Mesothelial cell of epicardium (in vitro differentiated cells): ENCODE measurements around the gene CLEC4C. TPM values are rescaled to one million over a fixed set of nuclear protein-coding genes. Genes with fewer than 3 reads are reported as not detected.
A peak's percentile ranks its signal among the peaks of the same experiment; 100 is the strongest.
"Not testable (repeated sequence)": the region's sequence is repeated elsewhere in the genome, so short reads cannot be mapped to it uniquely, and the experiment has no call there.

Experiments
- DNase-seq, 2 experiments: peaks; one replicate each; pipeline ENCODE4 v3.0.0; 2021; ENCODE audit warnings: low spot score in 2 of 2; ENCODE audit not compliant: unreplicated experiment in 2 of 2
- H3K27ac Mint-ChIP-seq: 2 replicates; pipeline ENCODE4 v1.8.0; 2021; ENCODE audit warnings: mixed read lengths
- H3K27me3 Mint-ChIP-seq: 2 replicates; pipeline ENCODE4 v1.8.0; 2021; ENCODE audit warnings: low read depth, mixed read lengths
- H3K36me3 Mint-ChIP-seq: 2 replicates; pipeline ENCODE4 v1.8.0; 2021; ENCODE audit warnings: mixed read lengths
- H3K4me1 Mint-ChIP-seq: 2 replicates; pipeline ENCODE4 v1.8.0; 2021; ENCODE audit warnings: mixed read lengths
- H3K4me3 Mint-ChIP-seq: 2 replicates; pipeline ENCODE4 v1.8.0; 2021; ENCODE audit warnings: mild to moderate bottlenecking, moderate library complexity, mixed read lengths
- H3K9me3 Mint-ChIP-seq: 2 replicates; pipeline ENCODE4 v1.8.0; 2021; ENCODE audit warnings: mixed read lengths
- CTCF ChIP-seq: fragments of 200-600 bp; sonication (generic); IDR thresholded peaks from one replicate; pipeline ENCODE4 v1.5.0; 2021; ENCODE audit warnings: antibody characterized with exemption; ENCODE audit not compliant: unreplicated experiment
- total RNA-seq: library from RNA; stranded (reverse); gene quantifications from 3 replicates; pipeline ENCODE4 v1.2.1, GENCODE V29; 2021

The CLEC4C gene
- total RNA-seq, 1 donor from 2014 or later, result not detected

GRCh38 chr12:7751394-7751793 is 4.2 kb upstream of the CLEC4C start:
- TF ChIP-seq CTCF, result no peak
- Mint-ChIP-seq H3K4me3 (no peak overlapping the region), H3K36me3 (no peaks in the 10 kb centered on the region), H3K27ac (no peak overlapping the region), H3K4me1 (no peaks in the 10 kb centered on the region), H3K9me3 (peaks cover 4% of the 10 kb centered on the region), H3K27me3 (no peaks in the 10 kb centered on the region)
- no peak for DNase-seq

GRCh38 chr12:7750350-7750749 is 3.2 kb upstream of the CLEC4C start:
- H3K27ac Mint-ChIP-seq, result no peak overlapping the region
- H3K27me3 Mint-ChIP-seq, result no peaks in the 10 kb centered on the region
- no peak for DNase-seq
- peaks cover 4% of the 10 kb centered on the region for H3K9me3 Mint-ChIP-seq
- TF ChIP-seq CTCF, result no peak
- H3K4me3 Mint-ChIP-seq, result no peak overlapping the region
- H3K4me1 Mint-ChIP-seq, result no peaks in the 10 kb centered on the region
- H3K36me3 Mint-ChIP-seq, result no peaks in the 10 kb centered on the region

GRCh38 chr12:7749442-7749841 is 2.3 kb upstream of the CLEC4C start:
- no peak for DNase-seq
- Mint-ChIP-seq H3K9me3 (peaks cover 4% of the 10 kb centered on the region), H3K27ac (no peak overlapping the region), H3K4me3 (no peak overlapping the region), H3K27me3 (no peaks in the 10 kb centered on the region), H3K36me3 (no peaks in the 10 kb centered on the region), H3K4me1 (no peaks in the 10 kb centered on the region)
- TF ChIP-seq CTCF, result no peak

GRCh38 chr12:7748852-7749251 is 1.7 kb upstream of the CLEC4C start:
- DNase-seq, result no peak
- TF ChIP-seq CTCF, result no peak
- H3K9me3 Mint-ChIP-seq, result peaks cover 7% of the 10 kb centered on the region
- H3K4me3 Mint-ChIP-seq, result no peak overlapping the region
- no peaks in the 10 kb centered on the region for H3K4me1 Mint-ChIP-seq
- no peak overlapping the region for H3K27ac Mint-ChIP-seq
- H3K27me3 Mint-ChIP-seq, result no peaks in the 10 kb centered on the region
- H3K36me3 Mint-ChIP-seq, result no peaks in the 10 kb centered on the region

- Mint-ChIP-seq H3K4me1 (peaks cover 35% of the 10 kb centered on the region), H3K4me3 (no peak overlapping the region), H3K27ac (no peak overlapping the region), H3K36me3 (no peaks in the 10 kb centered on the region), H3K9me3 (no peaks in the 10 kb centered on the region), H3K27me3 (no peaks in the 10 kb centered on the region)
- no peak for TF ChIP-seq CTCF
- DNase-seq, result no peak
Observed at GRCh38 chr12:7732993-7733392, 14.2 kb downstream of the CLEC4C start.

GRCh38 chr12:7731486-7731885 is 15.7 kb downstream of the CLEC4C start:
- H3K36me3 Mint-ChIP-seq, result no peaks in the 10 kb centered on the region
- peaks cover 3% of the 10 kb centered on the region for H3K9me3 Mint-ChIP-seq
- H3K4me3 Mint-ChIP-seq, result peak overlapping the region; percentile 6
- DNase-seq, result no peak
- TF ChIP-seq CTCF, result no peak
- H3K4me1 Mint-ChIP-seq, result peaks cover 35% of the 10 kb centered on the region
- peak overlapping the region; percentile 84 for H3K27ac Mint-ChIP-seq
- no peaks in the 10 kb centered on the region for H3K27me3 Mint-ChIP-seq

- not testable (repeated sequence) for H3K36me3 Mint-ChIP-seq, H3K4me3 Mint-ChIP-seq, H3K27me3 Mint-ChIP-seq, DNase-seq, H3K9me3 Mint-ChIP-seq
- Mint-ChIP-seq H3K4me1 (peaks cover 35% of the 10 kb centered on the region), H3K27ac (peak overlapping the region; percentile 84)
Observed at GRCh38 chr12:7730984-7731383, 16.2 kb downstream of the CLEC4C start.
